Ishikawa (cell line): ENCODE data around the gene LIMS2.

ENCODE experiments used
- CEBPB ChIP-seq: IDR thresholded peaks from 2 replicates; pipeline ENCODE4 v1.6.1; 2012
- CREB1 ChIP-seq: IDR thresholded peaks from 2 replicates; pipeline ENCODE4 v1.6.1; 2012; ENCODE audit warnings: low read depth
- EGR1 ChIP-seq: IDR thresholded peaks from 2 replicates; pipeline ENCODE4 v1.6.1; 2012
- EP300 ChIP-seq: IDR thresholded peaks from 2 replicates; pipeline ENCODE4 v1.6.1; 2012; ENCODE audit warnings: borderline replicate concordance
- FOXM1 ChIP-seq: IDR thresholded peaks from 2 replicates; pipeline ENCODE4 v1.6.1; 2012; ENCODE audit warnings: low read depth, borderline replicate concordance
- MAX ChIP-seq: IDR thresholded peaks from 2 replicates; pipeline ENCODE4 v1.6.1; 2012
- NFIC ChIP-seq: IDR thresholded peaks from 2 replicates; pipeline ENCODE4 v1.6.1; 2012
- RAD21 ChIP-seq: IDR thresholded peaks from 2 replicates; pipeline ENCODE4 v1.6.1; 2012; ENCODE audit warnings: low read depth
- REST ChIP-seq: IDR thresholded peaks from 2 replicates; pipeline ENCODE4 v1.6.1; 2012; ENCODE audit warnings: low read depth, mild to moderate bottlenecking
- TAF1 ChIP-seq: IDR thresholded peaks from 2 replicates; pipeline ENCODE4 v1.6.1; 2012; ENCODE audit warnings: low read depth, mild to moderate bottlenecking
- TCF12 ChIP-seq: IDR thresholded peaks from 2 replicates; pipeline ENCODE4 v1.6.1; 2012; ENCODE audit warnings: low read depth
- TEAD4 ChIP-seq: IDR thresholded peaks from 2 replicates; pipeline ENCODE4 v1.6.1; 2012
- USF1 ChIP-seq: IDR thresholded peaks from 2 replicates; pipeline ENCODE4 v1.6.1; 2012
- YY1 ChIP-seq: IDR thresholded peaks from 2 replicates; pipeline ENCODE4 v1.6.1; 2012; ENCODE audit warnings: low read depth
- ZBTB7A ChIP-seq: IDR thresholded peaks from 2 replicates; pipeline ENCODE4 v1.6.1; 2012; ENCODE audit warnings: low read depth

Gene LIMS2

GRCh38 chr2:127591221-127591923 is 84.0 kb downstream of the LIMS2 start:
- TF ChIP-seq REST, result no peak
- TF ChIP-seq TEAD4, result 0 out of 2 replicates have a peak, but pooled peaks have one; percentile 29
- TF ChIP-seq RAD21, result peak; percentile 98

GRCh38 chr2:127590386-127591190 is 84.7 kb downstream of the LIMS2 start:
- TF ChIP-seq TAF1 (no peak), ZBTB7A (no peak), NFIC (no peak), RAD21 (no peak), MAX (no peak), YY1 (no peak), CEBPB (no peak), EP300 (no peak), USF1 (no peak), REST (no peak), TCF12 (no peak), EGR1 (no peak), CREB1 (no peak), TEAD4 (no peak), FOXM1 (no peak)

- TF ChIP-seq REST, result no peak
- TF ChIP-seq RAD21, result no peak
- no peak for TF ChIP-seq MAX
- no peak for TF ChIP-seq CEBPB
- TF ChIP-seq CREB1, result no peak
- TF ChIP-seq FOXM1, result no peak
- no peak for TF ChIP-seq USF1
- TF ChIP-seq YY1, result no peak
- no peak for TF ChIP-seq EP300
- no peak for TF ChIP-seq EGR1
- TF ChIP-seq NFIC, result no peak
- no peak for TF ChIP-seq TEAD4
- no peak for TF ChIP-seq ZBTB7A
- TF ChIP-seq TCF12, result no peak
- TF ChIP-seq TAF1, result no peak
Observed at GRCh38 chr2:127589841-127590240, 85.5 kb downstream of the LIMS2 start.

- TF ChIP-seq CREB1 (no peak), EGR1 (no peak), USF1 (no peak), YY1 (no peak), ZBTB7A (no peak), REST (no peak), RAD21 (no peak), MAX (no peak), FOXM1 (no peak), EP300 (no peak), NFIC (no peak), CEBPB (no peak), TAF1 (no peak), TEAD4 (no peak), TCF12 (no peak)
Observed at GRCh38 chr2:127589358-127589757, 86.0 kb downstream of the LIMS2 start.
